Testis (tissue), 2 donors: ENCODE measurements around the gene CD2.

Experiments
- POLR2A ChIP-seq: fragments of 450-650 bp; IDR thresholded peaks from one replicate; pipeline ENCODE4 v1.6.1; 2017; ENCODE audit warnings: antibody characterized with exemption, mild to moderate bottlenecking, moderate library complexity
- TF ChIP-seq, protein P1 (sequence below), 3 experiments: fragments of 450-650 bp in 2 of 3; fragments of 200-600 bp in 1 of 3; sonication (generic) in 1 of 3; IDR thresholded peaks; one replicate each; pipeline ENCODE4 v1.5.1; 2016 to 2019; ENCODE audit warnings: antibody characterized with exemption in 3 of 3, mild to moderate bottlenecking in 2 of 3, moderate library complexity in 1 of 3

DNA sequence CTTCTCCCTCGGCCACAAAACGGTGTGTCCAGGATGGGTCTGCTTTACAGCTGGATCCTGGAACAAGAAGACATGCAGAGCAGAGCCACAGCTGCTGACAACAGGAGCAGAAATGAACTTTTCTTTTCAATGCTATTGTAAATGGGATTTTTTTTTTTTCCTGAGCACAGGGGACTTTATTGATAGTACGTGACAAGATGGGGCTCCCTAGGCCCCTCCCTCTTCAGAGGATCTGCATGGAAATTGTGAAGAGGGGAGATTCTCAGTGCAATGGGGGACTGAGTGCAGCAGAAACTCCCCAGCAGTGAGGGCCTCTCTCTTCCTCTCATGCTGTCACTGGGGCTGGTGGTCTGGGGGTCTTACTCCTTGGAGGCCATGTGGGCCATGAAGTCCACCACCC lies 40.8 kb upstream of the CD2 start:
- TF ChIP-seq, protein P1, sequence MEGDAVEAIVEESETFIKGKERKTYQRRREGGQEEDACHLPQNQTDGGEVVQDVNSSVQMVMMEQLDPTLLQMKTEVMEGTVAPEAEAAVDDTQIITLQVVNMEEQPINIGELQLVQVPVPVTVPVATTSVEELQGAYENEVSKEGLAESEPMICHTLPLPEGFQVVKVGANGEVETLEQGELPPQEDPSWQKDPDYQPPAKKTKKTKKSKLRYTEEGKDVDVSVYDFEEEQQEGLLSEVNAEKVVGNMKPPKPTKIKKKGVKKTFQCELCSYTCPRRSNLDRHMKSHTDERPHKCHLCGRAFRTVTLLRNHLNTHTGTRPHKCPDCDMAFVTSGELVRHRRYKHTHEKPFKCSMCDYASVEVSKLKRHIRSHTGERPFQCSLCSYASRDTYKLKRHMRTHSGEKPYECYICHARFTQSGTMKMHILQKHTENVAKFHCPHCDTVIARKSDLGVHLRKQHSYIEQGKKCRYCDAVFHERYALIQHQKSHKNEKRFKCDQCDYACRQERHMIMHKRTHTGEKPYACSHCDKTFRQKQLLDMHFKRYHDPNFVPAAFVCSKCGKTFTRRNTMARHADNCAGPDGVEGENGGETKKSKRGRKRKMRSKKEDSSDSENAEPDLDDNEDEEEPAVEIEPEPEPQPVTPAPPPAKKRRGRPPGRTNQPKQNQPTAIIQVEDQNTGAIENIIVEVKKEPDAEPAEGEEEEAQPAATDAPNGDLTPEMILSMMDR (IDR thresholded peaks at IDR 0.05) = no peak
- TF ChIP-seq POLR2A = no peak
